ENCODE measurements around the gene CSF3R.

DNA sequence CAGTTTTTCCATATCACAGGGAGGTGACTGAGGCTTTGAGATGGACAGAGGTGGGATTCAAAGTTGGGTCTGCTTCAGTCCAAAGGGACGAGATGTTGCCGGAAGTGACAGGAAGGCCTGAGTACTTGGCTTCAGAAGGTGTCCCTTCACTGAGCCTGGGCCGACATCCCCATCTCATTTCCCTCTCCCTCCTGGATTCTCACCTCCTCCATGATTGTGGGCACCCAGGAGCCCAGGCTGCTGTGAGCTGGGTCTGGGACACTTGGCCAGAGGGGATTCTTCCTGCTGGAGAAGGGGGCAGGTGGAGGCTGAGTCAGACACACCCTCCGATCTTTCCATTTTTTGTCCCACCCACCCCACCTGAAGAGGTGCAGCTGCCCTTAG lies 15.7 kb downstream of the CSF3R start:
- TF ChIP-seq, protein P1, sequence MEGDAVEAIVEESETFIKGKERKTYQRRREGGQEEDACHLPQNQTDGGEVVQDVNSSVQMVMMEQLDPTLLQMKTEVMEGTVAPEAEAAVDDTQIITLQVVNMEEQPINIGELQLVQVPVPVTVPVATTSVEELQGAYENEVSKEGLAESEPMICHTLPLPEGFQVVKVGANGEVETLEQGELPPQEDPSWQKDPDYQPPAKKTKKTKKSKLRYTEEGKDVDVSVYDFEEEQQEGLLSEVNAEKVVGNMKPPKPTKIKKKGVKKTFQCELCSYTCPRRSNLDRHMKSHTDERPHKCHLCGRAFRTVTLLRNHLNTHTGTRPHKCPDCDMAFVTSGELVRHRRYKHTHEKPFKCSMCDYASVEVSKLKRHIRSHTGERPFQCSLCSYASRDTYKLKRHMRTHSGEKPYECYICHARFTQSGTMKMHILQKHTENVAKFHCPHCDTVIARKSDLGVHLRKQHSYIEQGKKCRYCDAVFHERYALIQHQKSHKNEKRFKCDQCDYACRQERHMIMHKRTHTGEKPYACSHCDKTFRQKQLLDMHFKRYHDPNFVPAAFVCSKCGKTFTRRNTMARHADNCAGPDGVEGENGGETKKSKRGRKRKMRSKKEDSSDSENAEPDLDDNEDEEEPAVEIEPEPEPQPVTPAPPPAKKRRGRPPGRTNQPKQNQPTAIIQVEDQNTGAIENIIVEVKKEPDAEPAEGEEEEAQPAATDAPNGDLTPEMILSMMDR (conservative IDR thresholded peaks at IDR 0.05 in 1 of 2, IDR thresholded peaks at IDR 0.05 in 1 of 2; ENCODE audit: extremely low read depth in 1 of 2, insufficient read depth in 1 of 2, low read depth in 1 of 2, low read length in 2 of 2), result no peak
- TF ChIP-seq EZH2 (IDR thresholded peaks at IDR 0.05; ENCODE audit: borderline replicate concordance, low read length), result no peak

Data from mammary epithelial cell (primary cell).